Measurements from ENCODE around the gene WDR45B. TPM values are rescaled to one million over a fixed set of nuclear protein-coding genes. Genes with fewer than 3 reads are reported as not detected.

Gene WDR45B
- total and polyA plus RNA-seq, 5 donors: 37.0 to 49.2 (median 45.2) TPM

- intact Hi-C loops (cut with DNase I): no loop called here
- DNase-seq: no peak
- Histone ChIP-seq H3K27me3 (ENCODE audit: control insufficient read depth, insufficient read depth) (no peaks in the 10 kb centered on the region), H3K9me3 (ENCODE audit: control insufficient read depth, low read length) (no peaks in the 10 kb centered on the region), H3K4me3 (ENCODE audit: low read length) (no peak overlapping the region), H3K4me1 (ENCODE audit: control insufficient read depth, insufficient read depth, low read length) (peaks cover 3% of the 10 kb centered on the region), H3K27ac (ENCODE audit: low read length) (no peak overlapping the region)
- 90% methylated on average over 11 of the region's 11 CpGs for WGBS
- no peak for ATAC-seq
Measured at GRCh38 chr17:82574041-82574440, 74.2 kb downstream of the WDR45B start.

GRCh38 chr17:82571855-82572254, 76.4 kb downstream of the WDR45B start:
- no peak for DNase-seq
- WGBS: 94% methylated on average over 6 of the region's 6 CpGs

GRCh38 chr17:82570277-82570676, 78.0 kb downstream of the WDR45B start:
- H3K27me3 ChIP-seq (ENCODE audit: control insufficient read depth, insufficient read depth): no peaks in the 10 kb centered on the region
- 74% methylated on average over 9 of the region's 9 CpGs for WGBS
- H3K9me3 ChIP-seq (ENCODE audit: control insufficient read depth, low read length): no peaks in the 10 kb centered on the region
- DNase-seq: no peak
- ATAC-seq: peak; percentile 7 to 12
- peak overlapping the region; percentile 9 for H3K27ac ChIP-seq (ENCODE audit: low read length)
- no peak overlapping the region for H3K4me3 ChIP-seq (ENCODE audit: low read length)
- intact Hi-C loops (cut with DNase I): no loop called here
- peaks cover 12% of the 10 kb centered on the region for H3K4me1 ChIP-seq (ENCODE audit: control insufficient read depth, insufficient read depth, low read length)

More at GRCh38 chr17:82571855-82572254, 76.4 kb downstream of the WDR45B start:
- Histone ChIP-seq H3K27me3 (ENCODE audit: control insufficient read depth, insufficient read depth) (no peaks in the 10 kb centered on the region), H3K27ac (ENCODE audit: low read length) (no peak overlapping the region), H3K9me3 (ENCODE audit: control insufficient read depth, low read length) (no peaks in the 10 kb centered on the region), H3K4me3 (ENCODE audit: low read length) (no peak overlapping the region), H3K4me1 (ENCODE audit: control insufficient read depth, insufficient read depth, low read length) (peaks cover 12% of the 10 kb centered on the region)
- ATAC-seq: no peak
- intact Hi-C loops (cut with DNase I): no loop called here

- H3K4me1 ChIP-seq (ENCODE audit: control insufficient read depth, insufficient read depth, low read length): peaks cover 12% of the 10 kb centered on the region
- no peak overlapping the region for H3K4me3 ChIP-seq (ENCODE audit: low read length)
- peak overlapping the region; percentile 73 for H3K27ac ChIP-seq (ENCODE audit: low read length)
Measured at GRCh38 chr17:82569621-82570020, 78.6 kb downstream of the WDR45B start.

GRCh38 chr17:82568997-82569393, 79.2 kb downstream of the WDR45B start:
- DNase-seq (no peak), ATAC-seq (peak; percentile 38 to 47)
- H3K27ac ChIP-seq (ENCODE audit: low read length): peak overlapping the region; percentile 59
- no peaks in the 10 kb centered on the region for H3K27me3 ChIP-seq (ENCODE audit: control insufficient read depth, insufficient read depth)
- intact Hi-C loops (cut with DNase I): no loop called here
- H3K4me3 ChIP-seq (ENCODE audit: low read length): no peak overlapping the region
- 62% methylated on average over 10 of the region's 10 CpGs for WGBS
- peaks cover 12% of the 10 kb centered on the region for H3K4me1 ChIP-seq (ENCODE audit: control insufficient read depth, insufficient read depth, low read length)
- no peaks in the 10 kb centered on the region for H3K9me3 ChIP-seq (ENCODE audit: control insufficient read depth, low read length)

More at GRCh38 chr17:82569621-82570020, 78.6 kb downstream of the WDR45B start:
- ATAC-seq (no peak), DNase-seq (no peak)
- Histone ChIP-seq H3K9me3 (ENCODE audit: control insufficient read depth, low read length) (no peaks in the 10 kb centered on the region), H3K27me3 (ENCODE audit: control insufficient read depth, insufficient read depth) (no peaks in the 10 kb centered on the region)
- 94% methylated on average over 11 of the region's 11 CpGs for WGBS
- intact Hi-C loops (cut with DNase I): no loop called here

GRCh38 chr17:82567286-82567685, 81.0 kb downstream of the WDR45B start:
- intact Hi-C loops (cut with DNase I): no loop called here
- Histone ChIP-seq H3K27me3 (ENCODE audit: control insufficient read depth, insufficient read depth) (no peaks in the 10 kb centered on the region), H3K27ac (ENCODE audit: low read length) (no peak overlapping the region), H3K4me3 (ENCODE audit: low read length) (no peak overlapping the region), H3K9me3 (ENCODE audit: control insufficient read depth, low read length) (no peaks in the 10 kb centered on the region), H3K4me1 (ENCODE audit: control insufficient read depth, insufficient read depth, low read length) (peaks cover 12% of the 10 kb centered on the region)
- no peak for ATAC-seq
- WGBS: 92% methylated on average over 15 of the region's 15 CpGs
- DNase-seq: no peak

DNA sequence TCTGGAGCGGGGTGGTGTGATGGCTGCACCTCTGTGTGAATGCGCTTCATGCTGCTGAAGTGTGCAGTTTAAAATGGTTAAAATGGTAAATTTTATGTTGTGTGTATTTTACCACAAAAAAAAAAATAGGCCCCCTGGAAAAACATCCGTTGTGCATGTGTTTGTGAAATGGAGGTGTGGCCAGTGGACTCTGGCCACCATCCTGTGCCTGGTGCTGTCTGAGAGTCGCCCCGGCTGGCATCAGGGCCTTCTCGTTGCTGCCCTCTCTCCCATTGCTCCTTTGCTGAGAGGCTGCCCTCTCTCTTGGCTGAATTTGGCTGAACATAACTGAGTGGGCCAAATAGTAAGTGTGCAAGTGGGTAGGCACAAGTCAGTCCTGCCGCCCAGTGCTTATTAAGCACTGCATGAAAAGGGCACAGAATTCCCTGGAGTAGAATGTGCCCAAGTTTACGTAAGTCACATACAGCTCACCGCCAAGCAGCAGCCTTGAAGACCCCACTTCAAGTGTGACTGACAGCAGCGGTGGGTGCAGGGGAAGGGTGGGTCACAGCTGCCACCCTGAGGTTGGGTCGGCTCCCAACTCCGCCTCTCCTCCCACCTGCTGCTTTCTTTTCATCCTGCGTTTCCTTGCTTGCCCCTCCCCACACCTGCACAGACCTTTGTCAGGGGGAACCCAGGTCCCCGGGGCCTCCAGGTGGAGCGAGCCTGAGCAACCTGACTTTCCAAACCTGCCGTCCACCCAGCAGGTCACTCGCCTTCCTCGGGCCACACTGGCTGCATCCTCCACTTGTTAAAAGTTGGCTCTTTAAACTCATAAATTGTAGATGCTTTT, 81.9 kb downstream of the WDR45B start:
- peak overlapping the region; percentile 14 for H3K27ac ChIP-seq (ENCODE audit: low read length)
- peak in 1 of 2 donors; percentile 23 for ATAC-seq

GRCh38 chr17:82565551-82565950, 82.7 kb downstream of the WDR45B start:
- DNase-seq (no peak), ATAC-seq (no peak)
- Histone ChIP-seq H3K4me1 (ENCODE audit: control insufficient read depth, insufficient read depth, low read length) (peaks cover 12% of the 10 kb centered on the region), H3K9me3 (ENCODE audit: control insufficient read depth, low read length) (no peaks in the 10 kb centered on the region), H3K27me3 (ENCODE audit: control insufficient read depth, insufficient read depth) (no peaks in the 10 kb centered on the region), H3K4me3 (ENCODE audit: low read length) (no peak overlapping the region), H3K27ac (ENCODE audit: low read length) (no peak overlapping the region)
- intact Hi-C loops (cut with DNase I): no loop called here
- 20% methylated on average over 1 of the region's 1 CpG for WGBS

More for the DNA sequence above, 81.9 kb downstream of the WDR45B start:
- DNase-seq: no peak
- Histone ChIP-seq H3K4me1 (ENCODE audit: control insufficient read depth, insufficient read depth, low read length) (peaks cover 12% of the 10 kb centered on the region), H3K4me3 (ENCODE audit: low read length) (no peak overlapping the region), H3K9me3 (ENCODE audit: control insufficient read depth, low read length) (no peaks in the 10 kb centered on the region), H3K27me3 (ENCODE audit: control insufficient read depth, insufficient read depth) (no peaks in the 10 kb centered on the region)
- intact Hi-C loops (cut with DNase I): no loop called here
- WGBS: 80% methylated on average over 18 of the region's 18 CpGs

Small RNAs within 50 kb of the gene (microRNA-seq; reads per million reads assigned to microRNA genes)
- gene MIR4525: 0 to 0.42 reads per million in 2 donors

Other genes starting within 250 kb of the WDR45B start
- gene HEXD, start 230.1 kb downstream of the WDR45B start, total RNA-seq: 10 to 100 TPM; 13.6 to 24.4 (median 18.7) TPM
- gene HEXD, start 230.1 kb downstream of the WDR45B start, polyA plus RNA-seq: 22.5 TPM
- 10 to 100 TPM; 27.9 to 34.0 (median 30.5) TPM for gene OGFOD3, start 229.9 kb downstream of the WDR45B start, total RNA-seq
- gene OGFOD3, start 229.9 kb downstream of the WDR45B start, polyA plus RNA-seq: 28.9 TPM
- 10 to 100 TPM; 31.0 to 34.7 (median 33.5) TPM for gene CYBC1, start 197.7 kb downstream of the WDR45B start, total RNA-seq
- 20.8 TPM for gene CYBC1, start 197.7 kb downstream of the WDR45B start, polyA plus RNA-seq
- 10 to 100 TPM; 67.4 to 99.6 (median 77.1) TPM for gene NARF, start 189.7 kb downstream of the WDR45B start, total RNA-seq
- gene NARF, start 189.7 kb downstream of the WDR45B start, polyA plus RNA-seq: 79.1 TPM
- 10 to 100 TPM; 35.7 to 69.1 (median 41.6) TPM for gene FOXK2, start 128.7 kb downstream of the WDR45B start, total RNA-seq
- gene FOXK2, start 128.7 kb downstream of the WDR45B start, polyA plus RNA-seq: 19.9 TPM
- 10 to 100 TPM; 14.0 to 20.8 (median 19.2) TPM for gene RAB40B, start 50.3 kb upstream of the WDR45B start, total RNA-seq
- 14.8 TPM for gene RAB40B, start 50.3 kb upstream of the WDR45B start, polyA plus RNA-seq
- gene FN3KRP, start 68.3 kb upstream of the WDR45B start, total RNA-seq: 10 to 100 TPM; 10.4 to 15.0 (median 14.1) TPM
- gene FN3KRP, start 68.3 kb upstream of the WDR45B start, polyA plus RNA-seq: 14.1 TPM
- gene FN3K, start 87.2 kb upstream of the WDR45B start, total RNA-seq: 10 to 100 TPM; 43.2 to 66.8 (median 60.9) TPM
- 57.6 TPM for gene FN3K, start 87.2 kb upstream of the WDR45B start, polyA plus RNA-seq
- gene TBCD, start 103.6 kb upstream of the WDR45B start, total RNA-seq: 10 to 100 TPM; 36.2 to 43.9 (median 41.5) TPM
- gene TBCD, start 103.6 kb upstream of the WDR45B start, polyA plus RNA-seq: 38.8 TPM
- gene ZNF750, start 191.6 kb upstream of the WDR45B start, total RNA-seq: not detected
- gene ZNF750, start 191.6 kb upstream of the WDR45B start, polyA plus RNA-seq: 0.07 TPM

Data from right cardiac atrium (tissue), 5 donors.